Large intestine (tissue), 3 donors: ENCODE data around the gene NEGR1. TPM values are rescaled to one million over a fixed set of nuclear protein-coding genes. Genes with fewer than 3 reads are reported as not detected.

ENCODE experiments used
- DNase-seq, 2 donors: peaks; one replicate each; pipeline versions ENCODE4 v3.0.0 to v3.0.0-alpha.2; 2013
- H3K27ac ChIP-seq: one replicate; pipeline ENCODE4 v1.5.1; 2013; ENCODE audit warnings: low read length
- H3K27me3 ChIP-seq: 2 replicates; pipeline ENCODE4 v1.6.1; 2013; ENCODE audit warnings: low read length; ENCODE audit not compliant: control insufficient read depth, insufficient read depth
- H3K36me3 ChIP-seq: 2 replicates; pipeline ENCODE4 v1.6.1; 2013; ENCODE audit warnings: low read length; ENCODE audit not compliant: control insufficient read depth, insufficient read depth
- H3K4me1 ChIP-seq: one replicate; pipeline ENCODE4 v1.6.1; 2013; ENCODE audit warnings: low read length; ENCODE audit not compliant: control insufficient read depth, insufficient read depth
- H3K4me3 ChIP-seq: one replicate; pipeline ENCODE4 v1.5.1; 2013; ENCODE audit warnings: low read length
- H3K9me3 ChIP-seq: one replicate; pipeline ENCODE4 v1.6.1; 2013; ENCODE audit warnings: mild to moderate bottlenecking, low read depth, low read length, moderate library complexity; ENCODE audit not compliant: control insufficient read depth
- WGBS: methylation state at CpG from one replicate; pipeline ENCODE4 v1.1.5; 2013; ENCODE audit warnings: low lambda C conversion rate; ENCODE audit not compliant: insufficient coverage; 5-methylcytosine and 5-hydroxymethylcytosine counted together
- polyA plus RNA-seq: library from polyadenylated mRNA; unstranded; fragments of 120-200 nt; gene quantifications from one replicate; pipeline ENCODE4 v1.2.1, GENCODE V29; 2013

NEGR1 gene
- polyA plus RNA-seq, 1 donor, result 9.9 TPM

- Histone ChIP-seq H3K4me1 (no peaks in the 10 kb centered on the region), H3K27ac (no peak overlapping the region), H3K9me3 (no peaks in the 10 kb centered on the region), H3K4me3 (no peak overlapping the region), H3K27me3 (no peaks in the 10 kb centered on the region), H3K36me3 (no peaks in the 10 kb centered on the region)
- DNase-seq, result no peak
- WGBS, result no CpG with 5 or more reads among the region's 1 CpG
Observed at GRCh38 chr1:71774705-71775104, 507.6 kb downstream of the NEGR1 start.

GRCh38 chr1:71770121-71770520 is 512.2 kb downstream of the NEGR1 start:
- no peaks in the 10 kb centered on the region for H3K36me3 ChIP-seq
- no CpG with 5 or more reads among the region's 1 CpG for WGBS
- no peaks in the 10 kb centered on the region for H3K27me3 ChIP-seq
- no peaks in the 10 kb centered on the region for H3K4me1 ChIP-seq
- H3K4me3 ChIP-seq, result no peak overlapping the region
- H3K27ac ChIP-seq, result no peak overlapping the region
- H3K9me3 ChIP-seq, result no peaks in the 10 kb centered on the region
- DNase-seq, result no peak

GRCh38 chr1:71766748-71767147 is 515.6 kb downstream of the NEGR1 start:
- H3K27me3 ChIP-seq, result no peaks in the 10 kb centered on the region
- no peak for DNase-seq
- no peak overlapping the region for H3K4me3 ChIP-seq
- no peak overlapping the region for H3K27ac ChIP-seq
- no peaks in the 10 kb centered on the region for H3K36me3 ChIP-seq
- H3K4me1 ChIP-seq, result no peaks in the 10 kb centered on the region
- H3K9me3 ChIP-seq, result no peaks in the 10 kb centered on the region
- WGBS, result 80% methylated on average over 1 of the region's 4 CpGs

GRCh38 chr1:71762514-71763255 is 519.7 kb downstream of the NEGR1 start:
- no peaks in the 10 kb centered on the region for H3K4me1 ChIP-seq
- H3K4me3 ChIP-seq, result no peak overlapping the region
- no peaks in the 10 kb centered on the region for H3K27me3 ChIP-seq
- no peaks in the 10 kb centered on the region for H3K9me3 ChIP-seq
- 100% methylated on average over 1 of the region's 1 CpG for WGBS
- DNase-seq, result no peak
- H3K27ac ChIP-seq, result no peak overlapping the region
- H3K36me3 ChIP-seq, result no peaks in the 10 kb centered on the region

- H3K27ac ChIP-seq, result no peak overlapping the region
- no peaks in the 10 kb centered on the region for H3K27me3 ChIP-seq
- H3K4me3 ChIP-seq, result no peak overlapping the region
- no peak for DNase-seq
- no peaks in the 10 kb centered on the region for H3K4me1 ChIP-seq
- no peaks in the 10 kb centered on the region for H3K9me3 ChIP-seq
- H3K36me3 ChIP-seq, result no peaks in the 10 kb centered on the region
- WGBS, result no CpG with 5 or more reads among the region's 1 CpG
Observed at GRCh38 chr1:71755441-71755840, 526.9 kb downstream of the NEGR1 start.

GRCh38 chr1:71753746-71754145 is 528.6 kb downstream of the NEGR1 start:
- Histone ChIP-seq H3K36me3 (no peaks in the 10 kb centered on the region), H3K4me1 (no peaks in the 10 kb centered on the region), H3K27ac (no peak overlapping the region), H3K27me3 (no peaks in the 10 kb centered on the region), H3K4me3 (no peak overlapping the region), H3K9me3 (no peaks in the 10 kb centered on the region)
- DNase-seq, result no peak
- WGBS, result 63% methylated on average over 1 of the region's 4 CpGs

GRCh38 chr1:71745326-71745725 is 537.0 kb downstream of the NEGR1 start:
- no peaks in the 10 kb centered on the region for H3K27me3 ChIP-seq
- H3K9me3 ChIP-seq, result no peaks in the 10 kb centered on the region
- DNase-seq, result no peak
- no peak overlapping the region for H3K4me3 ChIP-seq
- no peak overlapping the region for H3K27ac ChIP-seq
- H3K36me3 ChIP-seq, result no peaks in the 10 kb centered on the region
- no peaks in the 10 kb centered on the region for H3K4me1 ChIP-seq

GRCh38 chr1:71743862-71744261 is 538.5 kb downstream of the NEGR1 start:
- H3K4me1 ChIP-seq, result no peaks in the 10 kb centered on the region
- no peak overlapping the region for H3K4me3 ChIP-seq
- H3K27ac ChIP-seq, result no peak overlapping the region
- H3K9me3 ChIP-seq, result no peaks in the 10 kb centered on the region
- DNase-seq, result no peak
- no peaks in the 10 kb centered on the region for H3K27me3 ChIP-seq
- WGBS, result no CpG with 5 or more reads among the region's 2 CpGs
- no peaks in the 10 kb centered on the region for H3K36me3 ChIP-seq

- Histone ChIP-seq H3K27ac (no peak overlapping the region), H3K4me1 (no peaks in the 10 kb centered on the region), H3K36me3 (no peaks in the 10 kb centered on the region), H3K27me3 (no peaks in the 10 kb centered on the region), H3K9me3 (no peaks in the 10 kb centered on the region), H3K4me3 (no peak overlapping the region)
- WGBS, result no CpG with 5 or more reads among the region's 2 CpGs
- no peak for DNase-seq
Observed at GRCh38 chr1:71738910-71739309, 543.4 kb downstream of the NEGR1 start.

GRCh38 chr1:71738256-71738655 is 544.1 kb downstream of the NEGR1 start:
- H3K9me3 ChIP-seq, result no peaks in the 10 kb centered on the region
- no peaks in the 10 kb centered on the region for H3K27me3 ChIP-seq
- no peaks in the 10 kb centered on the region for H3K4me1 ChIP-seq
- WGBS, result no CpG with 5 or more reads among the region's 1 CpG
- no peak for DNase-seq
- H3K4me3 ChIP-seq, result no peak overlapping the region
- no peak overlapping the region for H3K27ac ChIP-seq
- no peaks in the 10 kb centered on the region for H3K36me3 ChIP-seq

GRCh38 chr1:71737768-71738167 is 544.6 kb downstream of the NEGR1 start:
- Histone ChIP-seq H3K27ac (no peak overlapping the region), H3K4me1 (no peaks in the 10 kb centered on the region), H3K36me3 (no peaks in the 10 kb centered on the region), H3K9me3 (no peaks in the 10 kb centered on the region), H3K27me3 (no peaks in the 10 kb centered on the region), H3K4me3 (no peak overlapping the region)
- no peak for DNase-seq
- WGBS, result 100% methylated on average over 1 of the region's 3 CpGs
